ENCODE measurements around the gene SPNS2. TPM values are rescaled to one million over a fixed set of nuclear protein-coding genes. Genes with fewer than 3 reads are reported as not detected.

SPNS2 gene
- total RNA-seq, 4 donors from 2014 or later, result 5.4 to 49.8 (median 23.4) TPM

GRCh38 chr17:4513113-4514032 lies 14.7 kb downstream of the SPNS2 start:
- 75 to 82% methylated on average over 24 of the region's 24 CpGs for WGBS, 2 donors
- no peak for DNase-seq (ENCODE audit: low spot score in 2 of 2)
- no peaks in the 10 kb centered on the region for H3K27me3 ChIP-seq
- peak overlapping the region in 2 of 4 donors; percentile 28 to 29 for H3K27ac ChIP-seq
- no peak for TF ChIP-seq CTCF (IDR thresholded peaks at IDR 0.05)
- TF ChIP-seq EP300 (IDR thresholded peaks at IDR 0.05), result no peak
- TF ChIP-seq POLR2A (IDR thresholded peaks at IDR 0.05), result no peak
- no peak overlapping the region for H3K4me3 ChIP-seq
- H3K9me3 ChIP-seq, result no peaks in the 10 kb centered on the region
- peaks cover 0 to 8% (median 2%) of the 10 kb centered on the region in 4 donors for H3K4me1 ChIP-seq
- H3K36me3 ChIP-seq, result no peaks in the 10 kb centered on the region

GRCh38 chr17:4514206-4514605 lies 15.5 kb downstream of the SPNS2 start:
- no peaks in the 10 kb centered on the region for H3K36me3 ChIP-seq
- peak overlapping the region in 2 of 4 donors; percentile 28 to 29 for H3K27ac ChIP-seq
- H3K27me3 ChIP-seq, result no peaks in the 10 kb centered on the region
- peaks cover 0 to 12% (median 3%) of the 10 kb centered on the region in 4 donors for H3K4me1 ChIP-seq
- no peak overlapping the region for H3K4me3 ChIP-seq
- no peak for TF ChIP-seq POLR2A (IDR thresholded peaks at IDR 0.05)
- TF ChIP-seq CTCF (IDR thresholded peaks at IDR 0.05), result no peak
- TF ChIP-seq EP300 (IDR thresholded peaks at IDR 0.05), result no peak
- DNase-seq (ENCODE audit: low spot score in 2 of 2), result no peak
- no peaks in the 10 kb centered on the region for H3K9me3 ChIP-seq
- WGBS, 2 donors, result 51 to 82% methylated on average over 4 to 7 of the region's 7 CpGs

DNA sequence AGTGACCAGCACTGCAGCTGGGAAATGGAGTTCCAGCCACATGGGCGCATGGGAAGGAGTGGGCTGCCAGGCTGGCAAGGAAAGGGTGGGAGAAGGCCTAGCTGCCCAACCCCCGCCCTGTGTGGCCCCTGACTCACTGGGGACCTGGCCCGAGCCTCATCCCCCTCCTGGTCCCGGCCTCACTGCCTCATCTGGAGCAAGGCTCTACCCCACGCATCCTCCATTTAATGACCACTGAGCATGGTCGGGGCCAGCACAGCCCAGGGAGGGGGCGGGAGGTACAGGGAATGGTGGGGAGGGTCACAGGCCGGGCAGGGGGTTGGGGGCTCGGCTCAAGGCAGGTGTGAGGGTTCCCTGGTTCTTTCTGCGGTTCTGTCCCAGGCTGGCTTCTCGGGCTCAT lies 16.1 kb downstream of the SPNS2 start:
- Histone ChIP-seq H3K36me3 (no peaks in the 10 kb centered on the region), H3K27me3 (no peaks in the 10 kb centered on the region), H3K27ac (no peak overlapping the region), H3K4me3 (no peak overlapping the region), H3K4me1 (peaks cover 0 to 13% (median under 1%) of the 10 kb centered on the region in 4 donors), H3K9me3 (no peaks in the 10 kb centered on the region)
- DNase-seq (ENCODE audit: low spot score in 2 of 2), result no peak
- 70 to 72% methylated on average over 10 to 11 of the region's 11 CpGs for WGBS, 2 donors
- TF ChIP-seq EP300 (IDR thresholded peaks at IDR 0.05) (no peak), CTCF (IDR thresholded peaks at IDR 0.05) (no peak), POLR2A (IDR thresholded peaks at IDR 0.05) (no peak)

- H3K27ac ChIP-seq, result no peak overlapping the region
- no peak for DNase-seq (ENCODE audit: low spot score in 2 of 2)
- H3K9me3 ChIP-seq, result no peaks in the 10 kb centered on the region
- H3K4me3 ChIP-seq, result no peak overlapping the region
- WGBS, 2 donors, result 81 to 98% methylated on average over 5 of the region's 5 CpGs
- TF ChIP-seq EP300 (IDR thresholded peaks at IDR 0.05) (no peak), POLR2A (IDR thresholded peaks at IDR 0.05) (no peak), CTCF (IDR thresholded peaks at IDR 0.05) (no peak)
- no peaks in the 10 kb centered on the region for H3K36me3 ChIP-seq
- peaks cover 0 to 16% (median 0%) of the 10 kb centered on the region in 4 donors for H3K4me1 ChIP-seq
- no peaks in the 10 kb centered on the region for H3K27me3 ChIP-seq
These were observed 16.8 kb downstream of the SPNS2 start for GRCh38 chr17:4515501-4515900.

DNA sequence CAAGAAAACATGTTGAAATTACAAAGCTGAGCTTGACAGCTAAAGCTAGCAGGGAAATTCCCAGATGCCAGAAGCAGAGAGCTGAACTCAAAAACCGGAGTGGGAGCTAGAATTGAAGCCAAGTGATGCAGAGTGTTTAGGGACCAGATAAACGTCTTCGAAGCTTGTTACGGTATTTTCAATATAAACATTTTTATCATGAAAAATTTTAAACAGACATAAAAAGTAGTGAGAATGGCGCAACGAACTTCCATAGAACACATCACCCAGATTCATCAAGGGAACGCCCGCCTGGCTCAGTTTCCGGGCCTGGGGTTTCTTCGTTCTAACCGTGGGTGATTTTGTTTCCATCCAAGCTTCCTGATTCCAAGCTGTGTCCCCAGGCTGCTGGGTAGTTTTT lies 18.1 kb downstream of the SPNS2 start:
- TF ChIP-seq POLR2A (IDR thresholded peaks at IDR 0.05) (no peak), EP300 (IDR thresholded peaks at IDR 0.05) (no peak), CTCF (IDR thresholded peaks at IDR 0.05) (no peak)
- no peak for DNase-seq (ENCODE audit: low spot score in 2 of 2)
- H3K4me3 ChIP-seq, result no peak overlapping the region
- WGBS, 2 donors, result 65 to 66% methylated on average over 11 of the region's 11 CpGs
- no peaks in the 10 kb centered on the region for H3K9me3 ChIP-seq
- H3K27me3 ChIP-seq, result no peaks in the 10 kb centered on the region
- peaks cover 0 to 21% (median 0%) of the 10 kb centered on the region in 4 donors for H3K4me1 ChIP-seq
- no peaks in the 10 kb centered on the region for H3K36me3 ChIP-seq
- no peak overlapping the region for H3K27ac ChIP-seq

Measured in tibial nerve (tissue), 4 donors.